BJ (cell line): ENCODE measurements around the gene KIAA0930. TPM values are rescaled to one million over a fixed set of nuclear protein-coding genes. Genes with fewer than 3 reads are reported as not detected.

Experiments
- CTCF ChIA-PET: fragments of 350-600 bp; formaldehyde crosslinking; extraction: SDS; loops from one replicate; lab custom pipeline; 2021; ENCODE audit warnings: antibody characterized with exemption, inconsistent platforms; lab: Yijun Ruan, JAX
- POLR2A ChIA-PET: fragments of 300-600 bp; sonication (Branson Sonifier 250); formaldehyde crosslinking; extraction: SDS; loops from one replicate; lab custom pipeline; 2021; ENCODE audit warnings: antibody characterized with exemption; lab: Charles Lee
- DNase-seq: peaks from one replicate; pipeline ENCODE4 v3.0.0-alpha.2; 2011; ENCODE audit warnings: low read depth
- H3K27me3 ChIP-seq: 2 replicates; pipeline ENCODE4 v1.6.0; 2011; ENCODE audit warnings: low read length; ENCODE audit not compliant: control insufficient read depth, insufficient read depth
- H3K36me3 ChIP-seq: 2 replicates; pipeline ENCODE4 v1.5.1; 2011; ENCODE audit warnings: low read length; ENCODE audit not compliant: control insufficient read depth, insufficient read depth
- H3K4me3 ChIP-seq: 2 replicates; pipeline ENCODE4 v1.5.1; 2011; ENCODE audit warnings: low read depth, mild to moderate bottlenecking, control low read depth, low read length
- polyA plus RNA-seq: library from polyadenylated mRNA; depleted of rRNA; stranded (reverse); fragments of >200 nt; gene quantifications from 2 replicates; pipeline ENCODE4 v1.2.3, GENCODE V29; 2011
- TF ChIP-seq, protein P1 (sequence below): IDR thresholded peaks from 2 replicates; pipeline ENCODE4 v1.5.1; 2011; ENCODE audit warnings: low read depth, mild to moderate bottlenecking, control low read depth, inconsistent platforms, low read length, moderate library complexity; ENCODE audit not compliant: insufficient read depth

The KIAA0930 gene
- polyA plus RNA-seq, 1 experiment = 64.0 TPM

DNA sequence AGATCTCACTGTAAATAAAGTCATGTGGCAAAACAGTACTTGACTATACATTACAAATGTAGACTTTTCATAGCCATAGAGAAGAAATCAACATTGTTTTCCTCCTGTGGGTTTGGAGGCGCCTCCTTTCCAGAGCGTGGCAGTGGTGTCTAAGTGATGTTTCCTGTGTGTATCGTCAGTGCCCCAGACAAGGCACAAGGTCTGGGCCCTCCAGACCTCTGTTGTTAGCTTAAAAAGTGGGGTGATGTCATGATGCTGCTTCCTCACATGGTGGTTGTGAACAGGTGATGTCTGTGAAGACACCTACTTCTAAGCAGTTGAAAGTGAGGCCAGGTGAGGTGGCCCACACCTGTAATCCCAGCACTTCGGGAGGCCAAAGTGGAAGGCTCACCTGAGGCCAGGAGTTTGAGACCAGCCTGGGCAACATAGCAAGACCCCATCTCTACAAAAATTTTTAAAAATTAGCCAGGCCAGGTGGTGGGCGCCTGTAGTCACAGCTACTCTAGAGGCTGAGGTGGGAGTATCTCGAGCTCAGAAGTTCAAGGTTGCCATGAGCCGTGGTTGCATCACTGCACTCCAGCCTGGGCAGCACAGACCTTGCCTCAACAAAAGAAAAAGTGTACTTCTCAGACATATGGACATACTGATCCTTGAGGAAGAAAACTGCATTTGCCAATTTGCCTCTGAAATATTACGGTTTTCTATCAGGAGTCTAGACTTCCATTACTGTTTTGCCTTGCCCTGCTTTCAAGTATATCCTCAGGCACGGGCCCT lies 61.2 kb downstream of the KIAA0930 start:
- Histone ChIP-seq H3K4me3 (no peak overlapping the region), H3K27me3 (no peaks in the 10 kb centered on the region), H3K36me3 (peaks cover 15% of the 10 kb centered on the region)
- ChIA-PET POLR2A (no interaction called here), CTCF (interaction anchor here (0.9 kb wide), 1 partner anchor 30 kb away, joined by 3 read pairs; no protein-coding TSS in a partner anchor)
- TF ChIP-seq, protein P1, sequence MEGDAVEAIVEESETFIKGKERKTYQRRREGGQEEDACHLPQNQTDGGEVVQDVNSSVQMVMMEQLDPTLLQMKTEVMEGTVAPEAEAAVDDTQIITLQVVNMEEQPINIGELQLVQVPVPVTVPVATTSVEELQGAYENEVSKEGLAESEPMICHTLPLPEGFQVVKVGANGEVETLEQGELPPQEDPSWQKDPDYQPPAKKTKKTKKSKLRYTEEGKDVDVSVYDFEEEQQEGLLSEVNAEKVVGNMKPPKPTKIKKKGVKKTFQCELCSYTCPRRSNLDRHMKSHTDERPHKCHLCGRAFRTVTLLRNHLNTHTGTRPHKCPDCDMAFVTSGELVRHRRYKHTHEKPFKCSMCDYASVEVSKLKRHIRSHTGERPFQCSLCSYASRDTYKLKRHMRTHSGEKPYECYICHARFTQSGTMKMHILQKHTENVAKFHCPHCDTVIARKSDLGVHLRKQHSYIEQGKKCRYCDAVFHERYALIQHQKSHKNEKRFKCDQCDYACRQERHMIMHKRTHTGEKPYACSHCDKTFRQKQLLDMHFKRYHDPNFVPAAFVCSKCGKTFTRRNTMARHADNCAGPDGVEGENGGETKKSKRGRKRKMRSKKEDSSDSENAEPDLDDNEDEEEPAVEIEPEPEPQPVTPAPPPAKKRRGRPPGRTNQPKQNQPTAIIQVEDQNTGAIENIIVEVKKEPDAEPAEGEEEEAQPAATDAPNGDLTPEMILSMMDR = no peak
- DNase-seq = no peak

DNA sequence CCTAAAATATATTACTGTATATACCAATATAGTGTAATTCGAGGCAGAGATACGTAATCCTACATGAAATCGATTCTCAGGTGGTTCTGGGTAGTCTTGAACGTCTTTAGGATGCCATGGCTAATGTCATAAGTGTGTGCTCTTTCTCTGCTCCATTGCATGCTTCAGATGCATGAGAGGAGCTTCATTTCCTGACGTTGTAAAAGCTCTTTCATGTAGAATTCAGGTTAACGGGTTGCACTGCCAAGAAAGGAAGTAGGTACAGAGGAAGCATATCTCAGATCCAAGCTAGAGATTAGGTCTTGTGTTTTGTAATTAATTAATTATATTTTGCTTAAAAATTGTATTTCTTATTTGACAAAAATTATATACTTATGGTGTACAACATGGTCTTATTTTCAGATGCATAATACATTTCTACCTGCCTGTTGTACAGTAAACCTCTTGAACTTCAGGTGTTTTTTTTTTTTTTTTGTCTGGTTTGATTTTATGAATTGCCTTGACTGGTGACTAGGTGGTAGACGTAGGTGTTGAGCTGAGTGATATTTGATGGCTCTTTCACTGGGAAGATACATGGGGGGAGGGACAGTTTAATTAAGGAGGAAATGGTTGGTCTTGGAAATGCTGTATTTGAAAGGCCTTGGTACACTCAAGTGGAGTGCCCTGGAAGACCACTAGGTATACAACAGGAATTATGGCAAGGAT lies 67.7 kb downstream of the KIAA0930 start:
- POLR2A ChIA-PET = no interaction called here
- TF ChIP-seq, protein P1 = no peak
- Histone ChIP-seq H3K36me3 (peaks cover 19% of the 10 kb centered on the region), H3K27me3 (no peaks in the 10 kb centered on the region), H3K4me3 (no peak overlapping the region)
- no peak for DNase-seq
- CTCF ChIA-PET = interaction anchor here (1.1 to 1.5 kb wide), 2 partner anchors 9 to 48 kb away, joined by 3 read pairs; partner anchors contain the start of gene NUP50

DNA sequence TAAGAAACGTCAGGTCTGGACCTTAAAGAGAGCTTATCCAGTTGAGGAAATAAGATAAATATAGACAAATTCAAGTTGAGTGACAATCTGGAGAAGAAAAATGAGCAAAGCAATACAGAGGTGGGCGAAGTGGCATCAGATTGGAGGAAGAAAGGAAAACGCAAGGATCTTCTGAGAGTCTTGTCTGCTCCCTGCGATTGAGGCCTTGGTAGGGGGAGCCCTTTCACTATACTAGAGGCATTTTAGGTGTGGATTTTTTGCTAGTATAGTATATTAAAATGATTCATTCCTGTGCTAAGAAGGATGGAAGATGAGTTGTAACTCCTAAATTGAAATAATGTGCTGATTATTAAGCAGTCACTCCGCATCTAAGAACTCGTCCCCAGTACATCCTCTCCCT lies 68.9 kb downstream of the KIAA0930 start:
- Histone ChIP-seq H3K27me3 (no peaks in the 10 kb centered on the region), H3K36me3 (peaks cover 21% of the 10 kb centered on the region), H3K4me3 (no peak overlapping the region)
- TF ChIP-seq, protein P1 = no peak
- DNase-seq = no peak
- ChIA-PET CTCF (interaction anchor here (1.0 kb wide), 1 partner anchor 71 kb away, joined by 3 read pairs; no protein-coding TSS in a partner anchor), POLR2A (no interaction called here)

DNA sequence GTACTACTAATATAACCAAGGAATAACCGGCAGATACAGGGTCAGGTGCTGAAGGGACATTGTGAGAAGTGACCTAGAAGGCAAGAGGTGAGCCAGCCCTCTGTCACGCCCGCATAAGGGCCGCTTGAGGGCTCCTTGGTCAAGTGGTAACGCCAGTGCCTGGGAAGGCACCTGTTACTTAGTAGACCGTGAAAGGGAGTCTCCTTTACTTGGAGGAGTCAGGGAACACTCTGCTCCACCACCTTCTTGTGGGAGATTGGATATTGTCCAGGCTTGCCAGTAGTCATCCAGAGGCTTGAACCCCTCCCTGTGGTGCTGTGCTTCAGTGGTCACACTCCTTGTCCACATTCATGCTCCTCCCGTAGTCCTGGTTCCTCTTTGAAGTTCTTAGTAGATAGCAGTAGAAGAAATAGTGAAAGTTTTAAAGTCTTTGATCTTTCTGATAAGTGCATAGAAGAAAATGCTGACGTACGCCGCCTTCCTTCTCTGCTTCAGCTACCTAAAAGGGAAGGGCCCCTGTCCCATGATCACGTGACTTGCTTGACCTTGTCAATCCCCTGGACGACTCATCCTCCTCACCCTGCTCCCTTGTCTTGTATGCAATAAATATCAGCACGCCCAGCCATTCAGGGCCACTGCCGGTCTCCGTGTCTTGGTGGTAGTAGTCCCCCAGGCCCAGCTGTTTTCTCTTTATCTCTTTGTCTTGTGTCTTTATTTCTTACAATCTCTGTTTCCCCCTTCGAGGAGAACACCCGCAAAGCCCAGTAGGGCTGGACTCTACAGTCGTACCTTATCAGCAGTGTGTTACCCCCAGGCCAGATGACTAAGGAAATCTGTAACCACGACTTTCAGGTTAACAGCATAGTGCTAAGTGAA lies 70.9 kb downstream of the KIAA0930 start:
- Histone ChIP-seq H3K27me3 (no peaks in the 10 kb centered on the region), H3K4me3 (no peak overlapping the region), H3K36me3 (peaks cover 17% of the 10 kb centered on the region)
- CTCF ChIA-PET = no interaction called here
- DNase-seq = no peak
- POLR2A ChIA-PET = no interaction called here
- TF ChIP-seq, protein P1 = no peak

DNA sequence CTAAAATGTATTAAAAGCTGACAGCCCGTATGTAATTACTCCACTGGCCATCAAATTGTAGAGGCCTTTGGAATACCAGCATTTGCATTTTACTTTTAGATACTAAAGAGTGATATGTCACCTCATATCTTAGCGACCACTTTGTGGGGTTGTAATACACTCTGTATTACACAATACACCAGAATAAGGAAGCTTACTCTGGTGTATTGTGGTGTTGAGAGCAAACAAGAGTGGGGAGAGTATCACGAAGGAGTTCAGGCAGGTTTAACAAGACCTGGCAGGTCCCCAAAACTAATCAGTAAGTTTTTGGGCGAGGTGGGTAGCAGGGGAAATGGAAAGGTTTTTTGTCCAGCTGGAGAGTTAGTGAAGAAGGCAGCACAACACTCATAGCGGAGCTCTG lies 73.8 kb downstream of the KIAA0930 start:
- ChIA-PET CTCF (interaction anchor here (1.1 kb wide), 1 partner anchor 27 kb away, joined by 3 read pairs; no protein-coding TSS in a partner anchor), POLR2A (no interaction called here)
- no peak for DNase-seq
- no peaks in the 10 kb centered on the region for H3K27me3 ChIP-seq
- H3K36me3 ChIP-seq = peaks cover 9% of the 10 kb centered on the region
- no peak overlapping the region for H3K4me3 ChIP-seq
- TF ChIP-seq, protein P1 = no peak
